ENCODE results near the gene SLAMF9. TPM values are rescaled to one million over a fixed set of nuclear protein-coding genes. Genes with fewer than 3 reads are reported as not detected.

SLAMF9 gene
- total and polyA plus RNA-seq, 2 of the 8 experiments (the other 6 are each of a cell fraction or from before 2014, with no cell fraction given): not detected

DNA sequence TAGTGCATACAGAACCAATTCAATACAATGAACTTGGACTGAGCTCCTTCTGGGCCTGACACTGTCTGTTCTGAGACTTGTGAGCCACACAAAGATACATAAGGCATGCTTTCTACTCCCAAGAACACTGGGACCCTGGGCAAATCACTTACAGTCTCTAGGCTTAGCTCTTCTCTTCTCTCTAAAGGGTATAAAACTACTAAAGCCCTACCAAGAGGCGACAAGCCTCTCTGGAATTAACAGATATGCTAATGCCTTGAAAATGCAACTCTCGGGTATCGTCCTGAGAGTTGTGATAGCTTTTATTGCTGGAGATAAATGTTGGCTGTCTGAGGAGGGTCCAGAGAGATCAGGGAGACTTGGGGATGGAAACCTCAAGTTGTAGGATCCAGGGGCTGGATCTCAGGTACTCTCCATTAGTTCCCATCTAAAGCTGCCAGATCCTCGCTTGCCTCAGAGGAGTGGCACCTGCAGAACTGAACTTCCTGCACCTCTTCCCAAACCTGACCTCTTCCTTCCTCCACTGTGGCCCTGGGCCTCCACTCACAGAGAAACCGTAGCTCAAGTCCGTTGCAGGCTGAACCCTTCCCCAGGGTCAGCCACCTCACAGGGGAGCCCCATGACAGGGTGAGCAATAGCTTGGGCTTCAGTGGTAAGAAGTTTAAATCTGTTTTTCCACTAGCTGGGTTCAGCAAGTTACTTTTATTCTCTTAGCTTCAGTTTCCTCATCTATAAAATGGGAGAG, 42.5 kb downstream of the SLAMF9 start (continued):
- TF ChIP-seq EZH2 (IDR thresholded peaks at IDR 0.05; ENCODE audit: low read depth, low read length, severe bottlenecking) (no peak), KDM1A (IDR thresholded peaks at IDR 0.05; ENCODE audit: borderline replicate concordance, low read length) (no peak), NRF1 (IDR thresholded peaks at IDR 0.05; ENCODE audit: low read depth, low read length) (no peak), CBX5 (IDR thresholded peaks at IDR 0.05; ENCODE audit: low read depth, low read length) (no peak), SP1 (IDR thresholded peaks at IDR 0.05; ENCODE audit: low read depth, low read length) (no peak), TAF7 (optimal IDR thresholded peaks at IDR 0.05; ENCODE audit: borderline replicate concordance, low read depth, low read length) (no peak)
- TF ChIP-seq, protein P1, sequence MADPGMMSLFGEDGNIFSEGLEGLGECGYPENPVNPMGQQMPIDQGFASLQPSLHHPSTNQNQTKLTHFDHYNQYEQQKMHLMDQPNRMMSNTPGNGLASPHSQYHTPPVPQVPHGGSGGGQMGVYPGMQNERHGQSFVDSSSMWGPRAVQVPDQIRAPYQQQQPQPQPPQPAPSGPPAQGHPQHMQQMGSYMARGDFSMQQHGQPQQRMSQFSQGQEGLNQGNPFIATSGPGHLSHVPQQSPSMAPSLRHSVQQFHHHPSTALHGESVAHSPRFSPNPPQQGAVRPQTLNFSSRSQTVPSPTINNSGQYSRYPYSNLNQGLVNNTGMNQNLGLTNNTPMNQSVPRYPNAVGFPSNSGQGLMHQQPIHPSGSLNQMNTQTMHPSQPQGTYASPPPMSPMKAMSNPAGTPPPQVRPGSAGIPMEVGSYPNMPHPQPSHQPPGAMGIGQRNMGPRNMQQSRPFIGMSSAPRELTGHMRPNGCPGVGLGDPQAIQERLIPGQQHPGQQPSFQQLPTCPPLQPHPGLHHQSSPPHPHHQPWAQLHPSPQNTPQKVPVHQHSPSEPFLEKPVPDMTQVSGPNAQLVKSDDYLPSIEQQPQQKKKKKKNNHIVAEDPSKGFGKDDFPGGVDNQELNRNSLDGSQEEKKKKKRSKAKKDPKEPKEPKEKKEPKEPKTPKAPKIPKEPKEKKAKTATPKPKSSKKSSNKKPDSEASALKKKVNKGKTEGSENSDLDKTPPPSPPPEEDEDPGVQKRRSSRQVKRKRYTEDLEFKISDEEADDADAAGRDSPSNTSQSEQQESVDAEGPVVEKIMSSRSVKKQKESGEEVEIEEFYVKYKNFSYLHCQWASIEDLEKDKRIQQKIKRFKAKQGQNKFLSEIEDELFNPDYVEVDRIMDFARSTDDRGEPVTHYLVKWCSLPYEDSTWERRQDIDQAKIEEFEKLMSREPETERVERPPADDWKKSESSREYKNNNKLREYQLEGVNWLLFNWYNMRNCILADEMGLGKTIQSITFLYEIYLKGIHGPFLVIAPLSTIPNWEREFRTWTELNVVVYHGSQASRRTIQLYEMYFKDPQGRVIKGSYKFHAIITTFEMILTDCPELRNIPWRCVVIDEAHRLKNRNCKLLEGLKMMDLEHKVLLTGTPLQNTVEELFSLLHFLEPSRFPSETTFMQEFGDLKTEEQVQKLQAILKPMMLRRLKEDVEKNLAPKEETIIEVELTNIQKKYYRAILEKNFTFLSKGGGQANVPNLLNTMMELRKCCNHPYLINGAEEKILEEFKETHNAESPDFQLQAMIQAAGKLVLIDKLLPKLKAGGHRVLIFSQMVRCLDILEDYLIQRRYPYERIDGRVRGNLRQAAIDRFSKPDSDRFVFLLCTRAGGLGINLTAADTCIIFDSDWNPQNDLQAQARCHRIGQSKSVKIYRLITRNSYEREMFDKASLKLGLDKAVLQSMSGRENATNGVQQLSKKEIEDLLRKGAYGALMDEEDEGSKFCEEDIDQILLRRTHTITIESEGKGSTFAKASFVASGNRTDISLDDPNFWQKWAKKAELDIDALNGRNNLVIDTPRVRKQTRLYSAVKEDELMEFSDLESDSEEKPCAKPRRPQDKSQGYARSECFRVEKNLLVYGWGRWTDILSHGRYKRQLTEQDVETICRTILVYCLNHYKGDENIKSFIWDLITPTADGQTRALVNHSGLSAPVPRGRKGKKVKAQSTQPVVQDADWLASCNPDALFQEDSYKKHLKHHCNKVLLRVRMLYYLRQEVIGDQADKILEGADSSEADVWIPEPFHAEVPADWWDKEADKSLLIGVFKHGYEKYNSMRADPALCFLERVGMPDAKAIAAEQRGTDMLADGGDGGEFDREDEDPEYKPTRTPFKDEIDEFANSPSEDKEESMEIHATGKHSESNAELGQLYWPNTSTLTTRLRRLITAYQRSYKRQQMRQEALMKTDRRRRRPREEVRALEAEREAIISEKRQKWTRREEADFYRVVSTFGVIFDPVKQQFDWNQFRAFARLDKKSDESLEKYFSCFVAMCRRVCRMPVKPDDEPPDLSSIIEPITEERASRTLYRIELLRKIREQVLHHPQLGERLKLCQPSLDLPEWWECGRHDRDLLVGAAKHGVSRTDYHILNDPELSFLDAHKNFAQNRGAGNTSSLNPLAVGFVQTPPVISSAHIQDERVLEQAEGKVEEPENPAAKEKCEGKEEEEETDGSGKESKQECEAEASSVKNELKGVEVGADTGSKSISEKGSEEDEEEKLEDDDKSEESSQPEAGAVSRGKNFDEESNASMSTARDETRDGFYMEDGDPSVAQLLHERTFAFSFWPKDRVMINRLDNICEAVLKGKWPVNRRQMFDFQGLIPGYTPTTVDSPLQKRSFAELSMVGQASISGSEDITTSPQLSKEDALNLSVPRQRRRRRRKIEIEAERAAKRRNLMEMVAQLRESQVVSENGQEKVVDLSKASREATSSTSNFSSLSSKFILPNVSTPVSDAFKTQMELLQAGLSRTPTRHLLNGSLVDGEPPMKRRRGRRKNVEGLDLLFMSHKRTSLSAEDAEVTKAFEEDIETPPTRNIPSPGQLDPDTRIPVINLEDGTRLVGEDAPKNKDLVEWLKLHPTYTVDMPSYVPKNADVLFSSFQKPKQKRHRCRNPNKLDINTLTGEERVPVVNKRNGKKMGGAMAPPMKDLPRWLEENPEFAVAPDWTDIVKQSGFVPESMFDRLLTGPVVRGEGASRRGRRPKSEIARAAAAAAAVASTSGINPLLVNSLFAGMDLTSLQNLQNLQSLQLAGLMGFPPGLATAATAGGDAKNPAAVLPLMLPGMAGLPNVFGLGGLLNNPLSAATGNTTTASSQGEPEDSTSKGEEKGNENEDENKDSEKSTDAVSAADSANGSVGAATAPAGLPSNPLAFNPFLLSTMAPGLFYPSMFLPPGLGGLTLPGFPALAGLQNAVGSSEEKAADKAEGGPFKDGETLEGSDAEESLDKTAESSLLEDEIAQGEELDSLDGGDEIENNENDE (IDR thresholded peaks at IDR 0.05; ENCODE audit: insufficient replicate concordance, low read length): no peak
- TF ChIP-seq, protein P2, sequence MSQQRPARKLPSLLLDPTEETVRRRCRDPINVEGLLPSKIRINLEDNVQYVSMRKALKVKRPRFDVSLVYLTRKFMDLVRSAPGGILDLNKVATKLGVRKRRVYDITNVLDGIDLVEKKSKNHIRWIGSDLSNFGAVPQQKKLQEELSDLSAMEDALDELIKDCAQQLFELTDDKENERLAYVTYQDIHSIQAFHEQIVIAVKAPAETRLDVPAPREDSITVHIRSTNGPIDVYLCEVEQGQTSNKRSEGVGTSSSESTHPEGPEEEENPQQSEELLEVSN (IDR thresholded peaks at IDR 0.05): no peak

Data from H1 (cell line).